Esophagus (tissue), 2 donors: ENCODE measurements around the gene TCAP. TPM values are rescaled to one million over a fixed set of nuclear protein-coding genes. Genes with fewer than 3 reads are reported as not detected.

ENCODE experiments used
- H3K27ac ChIP-seq, 2 donors: one replicate each; pipeline ENCODE4 v1.5.1; 2013; ENCODE audit warnings: low read depth in 2 of 2, mild to moderate bottlenecking in 2 of 2, inconsistent platforms in 1 of 2, low read length in 1 of 2, moderate library complexity in 1 of 2
- H3K27me3 ChIP-seq, 2 donors: one replicate each; pipeline ENCODE4 v1.6.1; 2013; ENCODE audit warnings: low read length in 2 of 2, control low read depth in 1 of 2, mild to moderate bottlenecking in 1 of 2; ENCODE audit not compliant: insufficient read depth in 2 of 2, control insufficient read depth in 1 of 2
- H3K36me3 ChIP-seq, 2 donors: one replicate each; pipeline ENCODE4 v1.6.1; 2013; ENCODE audit warnings: low read length in 1 of 2; ENCODE audit not compliant: control insufficient read depth in 2 of 2, insufficient read depth in 2 of 2
- H3K4me1 ChIP-seq, 2 donors: one replicate each; pipeline ENCODE4 v1.6.1; 2013; ENCODE audit warnings: low read length in 1 of 2; ENCODE audit not compliant: control insufficient read depth in 2 of 2, insufficient read depth in 2 of 2
- H3K4me3 ChIP-seq, 2 donors: one replicate each; pipeline ENCODE4 v1.5.1; 2013; ENCODE audit warnings: low read length in 2 of 2, mild to moderate bottlenecking in 2 of 2, low read depth in 1 of 2, moderate library complexity in 1 of 2
- H3K9me3 ChIP-seq, 2 donors: one replicate each; pipeline ENCODE4 v1.6.1; 2013; ENCODE audit warnings: mild to moderate bottlenecking in 2 of 2, low read depth in 1 of 2, low read length in 1 of 2, moderate library complexity in 1 of 2; ENCODE audit not compliant: control insufficient read depth in 2 of 2, insufficient read depth in 1 of 2
- WGBS, 2 donors: extraction: QIAGEN DNeasy Blood & Tissue Kit; methylation state at CpG; one replicate each; pipeline ENCODE4 v1.1.7; 2013; 5-methylcytosine and 5-hydroxymethylcytosine counted together
- polyA plus RNA-seq, 2 donors: library from polyadenylated mRNA; stranded (reverse); fragments of 200-250 nt; gene quantifications; one replicate each; pipeline ENCODE4 v1.2.3, GENCODE V29; 2013
- donor health status: healthy with polysubstance abuse.
- donor health status: Bipolar disorder and iron deficiency.

Gene TCAP
- polyA plus RNA-seq, 2 donors, result 0.78 to 0.88 TPM

- Histone ChIP-seq H3K9me3 (no peaks in the 10 kb centered on the region), H3K36me3 (peaks cover 5 to 7% of the 10 kb centered on the region in 2 donors), H3K27me3 (no peaks in the 10 kb centered on the region), H3K27ac (peak overlapping the region; percentile 70 to 95), H3K4me3 (no peak overlapping the region), H3K4me1 (peaks cover 7 to 36% of the 10 kb centered on the region in 2 donors)
- 47% methylated on average over 12 of the region's 12 CpGs for WGBS, 2 donors
Measured at GRCh38 chr17:39702901-39703893, 38.0 kb downstream of the TCAP start.

GRCh38 chr17:39703913-39704312 lies 38.8 kb downstream of the TCAP start:
- no peaks in the 10 kb centered on the region for H3K9me3 ChIP-seq
- peaks cover 7 to 36% of the 10 kb centered on the region in 2 donors for H3K4me1 ChIP-seq
- H3K36me3 ChIP-seq, result peaks cover 8 to 14% of the 10 kb centered on the region in 2 donors
- H3K27me3 ChIP-seq, result no peaks in the 10 kb centered on the region
- 79 to 89% methylated on average over 5 of the region's 5 CpGs for WGBS, 2 donors
- peak overlapping the region; percentile 70 to 95 for H3K27ac ChIP-seq
- no peak overlapping the region for H3K4me3 ChIP-seq

- H3K4me1 ChIP-seq, result peaks cover 7 to 36% of the 10 kb centered on the region in 2 donors
- H3K27ac ChIP-seq, result peak overlapping the region; percentile 94 to 95
- H3K36me3 ChIP-seq, result peaks cover 8 to 25% of the 10 kb centered on the region in 2 donors
- 41 to 43% methylated on average over 11 of the region's 11 CpGs for WGBS, 2 donors
- H3K9me3 ChIP-seq, result no peaks in the 10 kb centered on the region
- H3K4me3 ChIP-seq, result peak overlapping the region in 1 of 2 donors; percentile 28
- no peaks in the 10 kb centered on the region for H3K27me3 ChIP-seq
Measured at GRCh38 chr17:39704821-39705551, 39.8 kb downstream of the TCAP start.

GRCh38 chr17:39705786-39706348 lies 40.7 kb downstream of the TCAP start:
- H3K27ac ChIP-seq, result peak overlapping the region; percentile 94 to 95
- H3K27me3 ChIP-seq, result no peaks in the 10 kb centered on the region
- WGBS, 2 donors, result 51 to 53% methylated on average over 12 of the region's 12 CpGs
- peaks cover 8 to 28% of the 10 kb centered on the region in 2 donors for H3K36me3 ChIP-seq
- no peaks in the 10 kb centered on the region for H3K9me3 ChIP-seq
- peak overlapping the region in 1 of 2 donors; percentile 28 for H3K4me3 ChIP-seq
- peaks cover 7 to 38% of the 10 kb centered on the region in 2 donors for H3K4me1 ChIP-seq

- peaks cover 8 to 28% of the 10 kb centered on the region in 2 donors for H3K36me3 ChIP-seq
- no peaks in the 10 kb centered on the region for H3K9me3 ChIP-seq
- H3K27ac ChIP-seq, result peak overlapping the region; percentile 94 to 95
- 50 to 51% methylated on average over 8 of the region's 8 CpGs for WGBS, 2 donors
- no peaks in the 10 kb centered on the region for H3K27me3 ChIP-seq
- H3K4me1 ChIP-seq, result peaks cover 7 to 36% of the 10 kb centered on the region in 2 donors
- H3K4me3 ChIP-seq, result peak overlapping the region in 1 of 2 donors; percentile 9
Measured at GRCh38 chr17:39706383-39706782, 41.2 kb downstream of the TCAP start.

GRCh38 chr17:39706921-39707337 lies 41.8 kb downstream of the TCAP start:
- Histone ChIP-seq H3K36me3 (peaks cover 10 to 32% of the 10 kb centered on the region in 2 donors), H3K4me3 (no peak overlapping the region)
- WGBS, 2 donors, result 45 to 57% methylated on average over 7 of the region's 7 CpGs

GRCh38 chr17:39709319-39709997 lies 44.3 kb downstream of the TCAP start:
- H3K4me3 ChIP-seq, result no peak overlapping the region
- WGBS, 2 donors, result 83 to 90% methylated on average over 14 of the region's 14 CpGs
- no peak overlapping the region for H3K27ac ChIP-seq
- H3K4me1 ChIP-seq, result peaks cover 7 to 27% of the 10 kb centered on the region in 2 donors
- H3K27me3 ChIP-seq, result no peaks in the 10 kb centered on the region
- H3K36me3 ChIP-seq, result peaks cover 14 to 39% of the 10 kb centered on the region in 2 donors
- no peaks in the 10 kb centered on the region for H3K9me3 ChIP-seq

More at GRCh38 chr17:39706921-39707337, 41.8 kb downstream of the TCAP start:
- Histone ChIP-seq H3K27me3 (no peaks in the 10 kb centered on the region), H3K27ac (peak overlapping the region; percentile 94 to 95), H3K9me3 (no peaks in the 10 kb centered on the region), H3K4me1 (peaks cover 7 to 31% of the 10 kb centered on the region in 2 donors)

GRCh38 chr17:39709998-39710964 lies 45.1 kb downstream of the TCAP start:
- WGBS, 2 donors, result 87 to 88% methylated on average over 20 of the region's 20 CpGs
- H3K27ac ChIP-seq, result no peak overlapping the region
- peaks cover 14 to 43% of the 10 kb centered on the region in 2 donors for H3K36me3 ChIP-seq
- no peak overlapping the region for H3K4me3 ChIP-seq
- H3K27me3 ChIP-seq, result no peaks in the 10 kb centered on the region
- peaks cover 9 to 19% of the 10 kb centered on the region in 2 donors for H3K4me1 ChIP-seq
- H3K9me3 ChIP-seq, result no peaks in the 10 kb centered on the region
